ENCODE data around the gene BHLHE40.

BHLHE40 gene

GRCh38 chr3:4997946-4998345, 18.7 kb downstream of the BHLHE40 start:
- no peaks in the 10 kb centered on the region for H3K9me2 ChIP-seq (replicated peaks; ENCODE audit: insufficient read depth, low read length)
- no peak overlapping the region for H3K27ac ChIP-seq (ENCODE audit: low read depth, low read length)
- no peaks in the 10 kb centered on the region for H3K79me2 ChIP-seq (ENCODE audit: insufficient read depth, low read length)
- H3K27me3 ChIP-seq (ENCODE audit: low read length) = no peaks in the 10 kb centered on the region
- no peak overlapping the region for H3K4me2 ChIP-seq (ENCODE audit: low read depth, low read length, poor library complexity, severe bottlenecking)
- no peak overlapping the region for H3K9ac ChIP-seq (ENCODE audit: low read length)
- H2AFZ ChIP-seq (ENCODE audit: low read depth, low read length, severe bottlenecking) = no peak overlapping the region
- H4K20me1 ChIP-seq (ENCODE audit: low read depth, low read length) = no peaks in the 10 kb centered on the region
- H3F3A ChIP-seq (ENCODE audit: insufficient read depth) = no peaks in the 10 kb centered on the region
- H3K4me3 ChIP-seq (ENCODE audit: insufficient read depth, low read length, poor library complexity, severe bottlenecking) = no peak overlapping the region
- TF ChIP-seq CTCF (IDR thresholded peaks at IDR 0.05; ENCODE audit: insufficient read depth, low read length, poor library complexity, severe bottlenecking) (no peak), EZH2phosphoT487 (conservative IDR thresholded peaks at IDR 0.05; ENCODE audit: low read length) (no peak)
- H3K9me3 ChIP-seq (ENCODE audit: insufficient read depth, low read length) = no peaks in the 10 kb centered on the region
- H3K36me3 ChIP-seq (ENCODE audit: low read length) = no peaks in the 10 kb centered on the region

DNA sequence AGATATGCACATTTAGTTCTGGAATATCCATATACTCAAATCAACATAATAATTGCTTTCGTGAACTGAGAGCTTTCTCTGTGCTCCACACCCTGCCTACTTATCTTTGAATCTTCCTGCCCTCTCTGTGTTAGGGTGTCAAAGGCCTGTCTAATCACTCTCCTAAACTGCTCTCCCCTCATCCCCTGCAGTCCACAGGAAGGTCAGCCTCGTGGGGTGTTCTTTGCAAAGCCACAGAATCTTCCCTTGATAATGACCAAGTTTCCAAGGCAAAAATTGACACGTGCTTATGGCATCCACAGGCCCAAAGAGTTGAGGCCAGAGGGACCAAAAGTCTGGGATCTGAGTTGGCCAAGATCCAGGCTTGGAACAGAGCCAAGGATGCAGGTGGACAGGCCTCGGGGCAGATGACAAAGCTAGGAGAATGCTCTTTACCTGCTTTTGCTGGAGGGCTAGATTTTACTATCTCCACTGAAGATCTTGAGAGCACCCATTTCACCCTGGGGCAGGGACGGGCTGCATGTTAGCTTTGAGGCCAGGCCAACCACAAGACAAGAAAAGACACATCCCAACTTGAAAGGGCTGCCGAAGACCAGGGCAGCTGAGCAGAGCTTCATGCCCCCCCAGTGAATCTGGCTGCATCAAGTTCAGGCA, 20.4 kb downstream of the BHLHE40 start:
- Histone ChIP-seq H2AFZ (ENCODE audit: low read depth, low read length, severe bottlenecking) (no peak overlapping the region), H3K36me3 (ENCODE audit: low read length) (no peaks in the 10 kb centered on the region), H3K9me3 (ENCODE audit: insufficient read depth, low read length) (no peaks in the 10 kb centered on the region), H3F3A (ENCODE audit: insufficient read depth) (no peaks in the 10 kb centered on the region), H4K20me1 (ENCODE audit: low read depth, low read length) (no peaks in the 10 kb centered on the region), H3K79me2 (ENCODE audit: insufficient read depth, low read length) (no peaks in the 10 kb centered on the region), H3K27me3 (ENCODE audit: low read length) (no peaks in the 10 kb centered on the region), H3K4me2 (ENCODE audit: low read depth, low read length, poor library complexity, severe bottlenecking) (no peak overlapping the region), H3K4me3 (ENCODE audit: insufficient read depth, low read length, poor library complexity, severe bottlenecking) (no peak overlapping the region), H3K27ac (ENCODE audit: low read depth, low read length) (no peak overlapping the region), H3K9me2 (replicated peaks; ENCODE audit: insufficient read depth, low read length) (no peaks in the 10 kb centered on the region), H3K9ac (ENCODE audit: low read length) (no peak overlapping the region)
- TF ChIP-seq CTCF (IDR thresholded peaks at IDR 0.05; ENCODE audit: insufficient read depth, low read length, poor library complexity, severe bottlenecking) = no peak
- TF ChIP-seq EZH2phosphoT487 (conservative IDR thresholded peaks at IDR 0.05; ENCODE audit: low read length) = no peak

DNA sequence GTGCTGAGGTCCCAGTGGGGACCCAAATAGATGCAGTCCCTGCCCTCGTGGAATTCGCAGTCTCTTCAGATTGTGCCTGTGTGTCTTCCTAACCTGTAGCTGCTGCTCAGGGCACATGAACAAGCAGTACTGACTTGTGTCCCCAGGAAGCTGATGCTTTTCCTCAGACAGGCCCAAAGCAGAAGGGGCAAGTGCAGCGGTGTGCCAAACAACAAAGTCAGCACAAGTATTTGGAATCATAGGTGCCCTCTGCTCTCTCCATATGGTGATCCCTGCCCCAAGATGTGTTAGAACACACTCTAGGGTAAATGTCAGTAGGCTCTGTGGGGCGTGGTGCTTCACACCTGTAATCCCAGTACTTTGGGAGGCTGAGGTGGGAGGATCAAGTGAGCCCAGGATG, 21.9 kb downstream of the BHLHE40 start:
- Histone ChIP-seq H3K9me2 (replicated peaks; ENCODE audit: insufficient read depth, low read length) (no peaks in the 10 kb centered on the region), H4K20me1 (ENCODE audit: low read depth, low read length) (no peaks in the 10 kb centered on the region), H3F3A (ENCODE audit: insufficient read depth) (no peaks in the 10 kb centered on the region), H3K36me3 (ENCODE audit: low read length) (no peaks in the 10 kb centered on the region), H3K9ac (ENCODE audit: low read length) (no peak overlapping the region), H3K9me3 (ENCODE audit: insufficient read depth, low read length) (no peaks in the 10 kb centered on the region), H3K4me3 (ENCODE audit: insufficient read depth, low read length, poor library complexity, severe bottlenecking) (no peak overlapping the region), H2AFZ (ENCODE audit: low read depth, low read length, severe bottlenecking) (no peak overlapping the region), H3K4me2 (ENCODE audit: low read depth, low read length, poor library complexity, severe bottlenecking) (no peak overlapping the region), H3K79me2 (ENCODE audit: insufficient read depth, low read length) (no peaks in the 10 kb centered on the region), H3K27ac (ENCODE audit: low read depth, low read length) (no peak overlapping the region), H3K27me3 (ENCODE audit: low read length) (no peaks in the 10 kb centered on the region)
- TF ChIP-seq CTCF (IDR thresholded peaks at IDR 0.05; ENCODE audit: insufficient read depth, low read length, poor library complexity, severe bottlenecking) = no peak
- no peak for TF ChIP-seq EZH2phosphoT487 (conservative IDR thresholded peaks at IDR 0.05; ENCODE audit: low read length)
